Measurements from ENCODE around the gene UPF3A.

- no peak for TF ChIP-seq CTCF (IDR thresholded peaks at IDR 0.05)
- no peak for TF ChIP-seq POLR2A (IDR thresholded peaks at IDR 0.05)
These were observed 15.0 kb downstream of the UPF3A start for GRCh38 chr13:114296448-114296847.
